ENCODE measurements around the gene FOLR3. TPM values are rescaled to one million over a fixed set of nuclear protein-coding genes. Genes with fewer than 3 reads are reported as not detected.
A peak's percentile ranks its signal among the peaks of the same experiment; 100 is the strongest.

FOLR3 gene
- total and polyA plus RNA-seq, 9 of the 15 experiments (the other 6 are each of a cell fraction or from before 2014, with no cell fraction given): not detected

DNA sequence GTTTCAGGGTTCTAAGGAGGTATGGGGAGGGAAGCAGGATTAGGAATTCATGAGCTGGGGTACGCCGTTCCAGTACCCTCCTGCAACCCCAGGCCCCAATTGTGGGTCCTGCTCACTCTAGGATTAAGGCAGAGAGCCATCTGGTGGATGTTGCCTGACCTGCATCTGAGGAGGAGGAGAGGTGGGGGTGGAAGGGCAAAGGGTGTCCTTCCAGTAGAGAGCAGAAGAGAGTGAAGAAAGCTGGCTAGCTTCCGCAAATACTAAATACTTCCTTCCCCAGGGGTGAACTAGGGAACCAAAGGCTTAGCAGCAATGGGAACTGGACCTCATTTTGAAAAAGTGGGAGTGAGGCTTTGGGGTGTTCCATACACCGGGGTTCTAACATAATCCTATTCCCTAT lies 44.2 kb upstream of the FOLR3 start (continued):
- TF ChIP-seq, protein P1, sequence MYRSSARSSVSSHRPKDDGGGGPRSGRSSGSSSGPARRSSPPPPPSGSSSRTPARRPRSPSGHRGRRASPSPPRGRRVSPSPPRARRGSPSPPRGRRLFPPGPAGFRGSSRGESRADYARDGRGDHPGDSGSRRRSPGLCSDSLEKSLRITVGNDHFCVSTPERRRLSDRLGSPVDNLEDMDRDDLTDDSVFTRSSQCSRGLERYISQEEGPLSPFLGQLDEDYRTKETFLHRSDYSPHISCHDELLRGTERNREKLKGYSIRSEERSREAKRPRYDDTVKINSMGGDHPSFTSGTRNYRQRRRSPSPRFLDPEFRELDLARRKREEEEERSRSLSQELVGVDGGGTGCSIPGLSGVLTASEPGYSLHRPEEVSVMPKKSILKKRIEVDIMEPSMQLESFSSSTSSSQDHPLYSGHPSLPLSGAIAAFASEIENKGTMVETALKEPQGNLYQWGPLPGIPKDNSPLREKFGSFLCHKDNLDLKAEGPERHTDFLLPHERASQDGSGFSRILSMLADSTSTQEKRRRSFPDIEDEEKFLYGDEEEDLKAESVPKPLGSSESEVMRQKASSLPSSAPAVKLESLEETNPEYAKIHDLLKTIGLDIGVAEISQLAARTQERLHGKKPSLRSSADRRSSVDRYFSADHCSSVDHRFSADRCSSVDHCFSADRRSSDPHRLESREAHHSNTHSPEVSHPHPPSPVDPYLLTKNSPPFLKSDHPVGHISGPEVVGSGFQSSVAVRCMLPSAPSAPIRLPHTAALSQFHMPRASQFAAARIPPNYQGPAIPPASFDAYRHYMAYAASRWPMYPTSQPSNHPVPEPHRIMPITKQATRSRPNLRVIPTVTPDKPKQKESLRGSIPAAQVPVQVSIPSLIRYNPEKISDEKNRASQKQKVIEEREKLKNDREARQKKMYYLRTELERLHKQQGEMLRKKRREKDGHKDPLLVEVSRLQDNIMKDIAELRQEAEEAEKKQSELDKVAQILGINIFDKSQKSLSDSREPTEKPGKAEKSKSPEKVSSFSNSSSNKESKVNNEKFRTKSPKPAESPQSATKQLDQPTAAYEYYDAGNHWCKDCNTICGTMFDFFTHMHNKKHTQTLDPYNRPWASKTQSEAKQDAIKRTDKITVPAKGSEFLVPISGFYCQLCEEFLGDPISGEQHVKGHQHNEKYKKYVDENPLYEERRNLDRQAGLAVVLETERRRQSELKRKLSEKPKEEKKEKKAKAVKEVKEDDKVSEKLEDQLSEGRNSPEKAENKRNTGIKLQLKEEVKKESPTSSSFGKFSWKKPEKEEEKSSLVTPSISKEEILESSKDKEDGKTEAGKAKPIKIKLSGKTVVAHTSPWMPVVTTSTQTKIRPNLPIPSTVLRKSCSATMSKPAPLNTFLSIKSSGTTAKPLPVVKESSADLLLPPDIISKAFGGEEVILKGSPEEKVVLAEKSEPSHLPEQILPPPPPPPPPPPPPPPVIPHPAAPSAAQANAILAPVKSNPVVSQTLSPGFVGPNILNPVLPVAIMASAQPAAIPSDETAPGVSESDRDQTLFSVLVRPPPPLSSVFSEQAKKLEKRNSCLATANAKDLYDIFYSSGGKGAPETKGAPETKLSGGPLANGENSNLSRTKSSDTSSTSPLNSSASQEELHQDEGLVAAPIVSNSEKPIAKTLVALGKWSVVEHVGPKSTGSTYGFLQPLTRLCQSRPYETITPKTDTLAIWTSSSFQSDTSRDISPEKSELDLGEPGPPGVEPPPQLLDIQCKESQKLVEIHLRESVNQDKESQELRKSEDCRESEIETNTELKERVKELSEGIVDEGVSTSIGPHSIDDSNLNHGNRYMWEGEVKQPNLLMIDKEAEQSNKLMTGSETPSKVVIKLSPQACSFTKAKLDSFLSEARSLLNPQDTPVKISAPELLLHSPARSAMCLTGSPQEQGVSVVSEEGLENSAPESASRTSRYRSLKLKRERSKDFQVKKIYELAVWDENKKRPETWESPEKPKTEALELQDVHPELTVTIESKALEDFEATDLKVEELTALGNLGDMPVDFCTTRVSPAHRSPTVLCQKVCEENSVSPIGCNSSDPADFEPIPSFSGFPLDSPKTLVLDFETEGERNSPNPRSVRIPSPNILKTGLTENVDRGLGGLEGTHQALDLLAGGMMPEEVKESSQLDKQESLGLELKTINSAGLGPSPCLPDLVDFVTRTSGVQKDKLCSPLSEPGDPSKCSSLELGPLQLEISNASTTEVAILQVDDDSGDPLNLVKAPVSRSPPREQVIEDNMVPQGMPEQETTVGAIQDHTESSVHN (IDR thresholded peaks at IDR 0.05; ENCODE audit: borderline replicate concordance in 1 of 2, low read depth in 1 of 2): no peak
- TF ChIP-seq CC2D1A (IDR thresholded peaks at IDR 0.05): 0 out of 2 replicates have a peak, but pooled peaks have one; percentile 24
- TF ChIP-seq CBX5 (IDR thresholded peaks at IDR 0.05; ENCODE audit: borderline replicate concordance, low read depth): 0 out of 2 replicates have a peak, but pooled peaks have one; percentile 18
- no peak for TF ChIP-seq SLC30A9 (CRISPR knock-in tag; IDR thresholded peaks at IDR 0.05)
- TF ChIP-seq, protein P2, sequence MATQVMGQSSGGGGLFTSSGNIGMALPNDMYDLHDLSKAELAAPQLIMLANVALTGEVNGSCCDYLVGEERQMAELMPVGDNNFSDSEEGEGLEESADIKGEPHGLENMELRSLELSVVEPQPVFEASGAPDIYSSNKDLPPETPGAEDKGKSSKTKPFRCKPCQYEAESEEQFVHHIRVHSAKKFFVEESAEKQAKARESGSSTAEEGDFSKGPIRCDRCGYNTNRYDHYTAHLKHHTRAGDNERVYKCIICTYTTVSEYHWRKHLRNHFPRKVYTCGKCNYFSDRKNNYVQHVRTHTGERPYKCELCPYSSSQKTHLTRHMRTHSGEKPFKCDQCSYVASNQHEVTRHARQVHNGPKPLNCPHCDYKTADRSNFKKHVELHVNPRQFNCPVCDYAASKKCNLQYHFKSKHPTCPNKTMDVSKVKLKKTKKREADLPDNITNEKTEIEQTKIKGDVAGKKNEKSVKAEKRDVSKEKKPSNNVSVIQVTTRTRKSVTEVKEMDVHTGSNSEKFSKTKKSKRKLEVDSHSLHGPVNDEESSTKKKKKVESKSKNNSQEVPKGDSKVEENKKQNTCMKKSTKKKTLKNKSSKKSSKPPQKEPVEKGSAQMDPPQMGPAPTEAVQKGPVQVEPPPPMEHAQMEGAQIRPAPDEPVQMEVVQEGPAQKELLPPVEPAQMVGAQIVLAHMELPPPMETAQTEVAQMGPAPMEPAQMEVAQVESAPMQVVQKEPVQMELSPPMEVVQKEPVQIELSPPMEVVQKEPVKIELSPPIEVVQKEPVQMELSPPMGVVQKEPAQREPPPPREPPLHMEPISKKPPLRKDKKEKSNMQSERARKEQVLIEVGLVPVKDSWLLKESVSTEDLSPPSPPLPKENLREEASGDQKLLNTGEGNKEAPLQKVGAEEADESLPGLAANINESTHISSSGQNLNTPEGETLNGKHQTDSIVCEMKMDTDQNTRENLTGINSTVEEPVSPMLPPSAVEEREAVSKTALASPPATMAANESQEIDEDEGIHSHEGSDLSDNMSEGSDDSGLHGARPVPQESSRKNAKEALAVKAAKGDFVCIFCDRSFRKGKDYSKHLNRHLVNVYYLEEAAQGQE (IDR thresholded peaks at IDR 0.05; ENCODE audit: borderline replicate concordance): peak; percentile 90
- TF ChIP-seq, protein P2 (CRISPR knock-in tag; IDR thresholded peaks at IDR 0.05; ENCODE audit: low read depth): no peak
- no peak for TF ChIP-seq ZNF133 (CRISPR knock-in tag; IDR thresholded peaks at IDR 0.05)
- peak; percentile 63 for TF ChIP-seq EGR1 (conservative IDR thresholded peaks at IDR 0.05)
- no peak for TF ChIP-seq TRIM28 (IDR thresholded peaks at IDR 0.05)
- no peak for TF ChIP-seq NFIX (CRISPR knock-in tag; IDR thresholded peaks at IDR 0.05; ENCODE audit: low read depth)
- TF ChIP-seq MAZ (CRISPR knock-in tag; conservative IDR thresholded peaks at IDR 0.05 in 1 of 2, IDR thresholded peaks at IDR 0.05 in 1 of 2): peak; percentile 62 to 81
- TF ChIP-seq NCOA6 (IDR thresholded peaks at IDR 0.05): no peak
- no peak for TF ChIP-seq DIDO1 (tag; IDR thresholded peaks at IDR 0.05; ENCODE audit: low read depth)
